Mesenchymal stem cell (in vitro differentiated cells and primary cell): ENCODE results near the gene C13orf46.
A peak's percentile ranks its signal among the peaks of the same experiment; 100 is the strongest.

Source experiments
- DNase-seq: peaks from one replicate; pipeline ENCODE4 v3.0.0-alpha.2; 2013
- H2AFZ ChIP-seq: one replicate; pipeline ENCODE4 v1.6.1; 2013; ENCODE audit warnings: low read depth, mild to moderate bottlenecking, control low read depth, inconsistent platforms, low read length, moderate library complexity
- H2AK5ac ChIP-seq: 2 replicates; pipeline ENCODE4 v1.6.1; 2013; ENCODE audit warnings: low read length, moderate library complexity, mild to moderate bottlenecking, inconsistent platforms; ENCODE audit not compliant: severe bottlenecking
- H2BK120ac ChIP-seq: one replicate; pipeline ENCODE4 v1.6.1; 2013; ENCODE audit warnings: low read depth, mild to moderate bottlenecking, inconsistent platforms, low read length, moderate library complexity
- H2BK12ac ChIP-seq, 2 experiments: one replicate each; pipeline ENCODE4 v1.6.1; 2013; ENCODE audit warnings: inconsistent platforms in 2 of 2, low read length in 2 of 2, mild to moderate bottlenecking in 2 of 2, moderate library complexity in 2 of 2, control low read depth in 1 of 2
- H2BK15ac ChIP-seq: one replicate; pipeline ENCODE4 v1.6.1; 2013; ENCODE audit warnings: mild to moderate bottlenecking, low read depth, inconsistent platforms; ENCODE audit not compliant: poor library complexity, severe bottlenecking
- H2BK5ac ChIP-seq: 2 replicates; pipeline ENCODE4 v1.6.1; 2013; ENCODE audit warnings: low read depth, mild to moderate bottlenecking, low read length, control low read depth, inconsistent platforms; ENCODE audit not compliant: poor library complexity, severe bottlenecking
- H3K14ac ChIP-seq, 2 experiments: one replicate each; pipeline ENCODE4 v1.6.1; 2013; ENCODE audit warnings: inconsistent platforms in 2 of 2, low read length in 2 of 2, control low read depth in 1 of 2, mild to moderate bottlenecking in 1 of 2, moderate library complexity in 1 of 2
- H3K18ac ChIP-seq, 2 experiments: one replicate each; pipeline ENCODE4 v1.6.1; 2013; ENCODE audit warnings: inconsistent platforms in 2 of 2, low read length in 2 of 2, control low read depth in 1 of 2, low read depth in 1 of 2, mild to moderate bottlenecking in 1 of 2
- H3K23ac ChIP-seq, 2 experiments: one replicate each; pipeline ENCODE4 v1.6.1; 2013; ENCODE audit warnings: inconsistent platforms in 2 of 2, low read length in 2 of 2, mild to moderate bottlenecking in 2 of 2, moderate library complexity in 2 of 2, control low read depth in 1 of 2
- H3K27ac ChIP-seq: 2 replicates; pipeline ENCODE4 v1.5.1; 2013; ENCODE audit warnings: mild to moderate bottlenecking, moderate library complexity, low read length, control low read depth, inconsistent platforms; ENCODE audit not compliant: poor library complexity, severe bottlenecking
- H3K27me3 ChIP-seq, 2 experiments: 2 replicates each; pipeline versions ENCODE4 v1.6.1 to v1.7.0; 2013; ENCODE audit warnings: low read length in 2 of 2, mild to moderate bottlenecking in 2 of 2, moderate library complexity in 2 of 2, control low read depth in 1 of 2, inconsistent platforms in 1 of 2; ENCODE audit not compliant: control insufficient read depth in 1 of 2, insufficient read depth in 1 of 2
- H3K36me3 ChIP-seq, 2 experiments: 2 replicates each; pipeline versions ENCODE4 v1.6.1 to v1.7.0; 2013; ENCODE audit warnings: low read length in 2 of 2, control low read depth in 1 of 2, inconsistent platforms in 1 of 2, low read depth in 1 of 2, mild to moderate bottlenecking in 1 of 2; ENCODE audit not compliant: insufficient read depth in 2 of 2, control insufficient read depth in 1 of 2
- H3K4ac ChIP-seq, 2 experiments: one replicate each; pipeline ENCODE4 v1.6.1; 2013; ENCODE audit warnings: inconsistent platforms in 2 of 2, low read length in 2 of 2, mild to moderate bottlenecking in 2 of 2, moderate library complexity in 2 of 2, control low read depth in 1 of 2, low read depth in 1 of 2
- H3K4me1 ChIP-seq: 2 replicates; pipeline ENCODE4 v1.6.1; 2013; ENCODE audit warnings: low read depth, low read length, control low read depth; ENCODE audit not compliant: control insufficient read depth, insufficient read depth
- H3K4me2 ChIP-seq: 2 replicates; pipeline ENCODE4 v1.6.1; 2013; ENCODE audit warnings: low read length, mild to moderate bottlenecking, inconsistent platforms; ENCODE audit not compliant: poor library complexity, severe bottlenecking
- H3K4me3 ChIP-seq, 2 experiments: 2 replicates each; pipeline versions ENCODE4 v1.5.1 to v1.7.0; 2013; ENCODE audit warnings: low read length in 2 of 2, mild to moderate bottlenecking in 2 of 2, control low read depth in 1 of 2, low read depth in 1 of 2; ENCODE audit not compliant: insufficient read depth in 1 of 2
- H3K79me1 ChIP-seq: replicated peaks from 2 replicates; pipeline ENCODE4 v1.6.1; 2013; ENCODE audit warnings: mild to moderate bottlenecking, control low read depth, low read length, inconsistent platforms; ENCODE audit not compliant: poor library complexity, severe bottlenecking
- H3K9ac ChIP-seq: 2 replicates; pipeline ENCODE4 v1.7.0; 2013; ENCODE audit warnings: mild to moderate bottlenecking, low read length, moderate library complexity
- H3K9me3 ChIP-seq: 2 replicates; pipeline ENCODE4 v1.7.0; 2013; ENCODE audit warnings: mild to moderate bottlenecking, low read length; ENCODE audit not compliant: control insufficient read depth
- H4K8ac ChIP-seq: one replicate; pipeline ENCODE4 v1.6.1; 2013; ENCODE audit warnings: inconsistent platforms, mild to moderate bottlenecking, low read length, moderate library complexity
- H4K91ac ChIP-seq: one replicate; pipeline ENCODE4 v1.6.1; 2013; ENCODE audit warnings: mild to moderate bottlenecking, low read length, inconsistent platforms
- WGBS: methylation state at CpG from one replicate; pipeline ENCODE4 v1.1.7; 2013; ENCODE audit warnings: mixed read lengths; 5-methylcytosine and 5-hydroxymethylcytosine counted together

Gene C13orf46

GRCh38 chr13:113974304-113975281 is 717 bp upstream of the C13orf46 start:
- Histone ChIP-seq H3K23ac (no peak overlapping the region), H3K36me3 (peaks cover 80 to 89% of the 10 kb centered on the region in 2 experiments), H3K27ac (no peak overlapping the region), H2BK5ac (no peak overlapping the region), H3K4ac (no peak overlapping the region), H3K14ac (no peak overlapping the region), H4K8ac (no peak overlapping the region), H3K9ac (no peak overlapping the region), H2BK120ac (no peak overlapping the region), H4K91ac (no peak overlapping the region), H3K9me3 (no peaks in the 10 kb centered on the region), H2BK12ac (no peak overlapping the region), H3K4me3 (no peak overlapping the region), H3K18ac (no peak overlapping the region), H3K4me1 (peaks cover 28% of the 10 kb centered on the region), H3K4me2 (no peak overlapping the region), H2AFZ (no peak overlapping the region), H2AK5ac (no peak overlapping the region), H3K27me3 (no peaks in the 10 kb centered on the region), H2BK15ac (no peak overlapping the region), H3K79me1 (peaks cover 45% of the 10 kb centered on the region)
- no peak for DNase-seq
- 95% methylated on average over 48 of the region's 56 CpGs for WGBS

GRCh38 chr13:113972451-113973217 is 1.2 kb downstream of the C13orf46 start:
- no peak overlapping the region for H3K23ac ChIP-seq
- H3K36me3 ChIP-seq: peaks cover 79 to 91% of the 10 kb centered on the region in 2 experiments
- H3K79me1 ChIP-seq: peaks cover 44% of the 10 kb centered on the region
- H3K4me2 ChIP-seq: no peak overlapping the region
- H2BK120ac ChIP-seq: no peak overlapping the region
- H3K27me3 ChIP-seq: no peaks in the 10 kb centered on the region
- peak overlapping the region in 1 of 2 experiments; percentile 5 for H3K4me3 ChIP-seq
- H3K4me1 ChIP-seq: peaks cover 24% of the 10 kb centered on the region
- no peak overlapping the region for H2BK15ac ChIP-seq
- H3K14ac ChIP-seq: no peak overlapping the region
- H2BK5ac ChIP-seq: no peak overlapping the region
- no peak overlapping the region for H3K27ac ChIP-seq
- H2AK5ac ChIP-seq: no peak overlapping the region
- no peak overlapping the region for H3K18ac ChIP-seq
- H4K91ac ChIP-seq: peak overlapping the region; percentile 11
- WGBS: 92% methylated on average over 33 of the region's 36 CpGs
- no peak overlapping the region for H4K8ac ChIP-seq
- no peaks in the 10 kb centered on the region for H3K9me3 ChIP-seq
- no peak for DNase-seq
- no peak overlapping the region for H3K4ac ChIP-seq
- no peak overlapping the region for H2BK12ac ChIP-seq
- no peak overlapping the region for H2AFZ ChIP-seq
- no peak overlapping the region for H3K9ac ChIP-seq

- H3K4me3 ChIP-seq: peak overlapping the region in 1 of 2 experiments; percentile 11
- H2BK15ac ChIP-seq: no peak overlapping the region
- no peak overlapping the region for H3K4me2 ChIP-seq
- no peak overlapping the region for H3K18ac ChIP-seq
- no peak overlapping the region for H2BK120ac ChIP-seq
- H2AFZ ChIP-seq: no peak overlapping the region
- peaks cover 15% of the 10 kb centered on the region for H3K4me1 ChIP-seq
- no peak overlapping the region for H3K23ac ChIP-seq
- H2AK5ac ChIP-seq: no peak overlapping the region
- peak overlapping the region; percentile 36 for H3K9ac ChIP-seq
- no peak overlapping the region for H3K14ac ChIP-seq
- H3K9me3 ChIP-seq: no peaks in the 10 kb centered on the region
- no peak overlapping the region for H3K27ac ChIP-seq
- H2BK12ac ChIP-seq: no peak overlapping the region
- no peak overlapping the region for H2BK5ac ChIP-seq
- H4K91ac ChIP-seq: no peak overlapping the region
- 96% methylated on average over 36 of the region's 36 CpGs for WGBS
- H3K36me3 ChIP-seq: peaks cover 82 to 93% of the 10 kb centered on the region in 2 experiments
- H3K4ac ChIP-seq: no peak overlapping the region
- H3K27me3 ChIP-seq: no peaks in the 10 kb centered on the region
- peak overlapping the region; percentile 7 for H4K8ac ChIP-seq
- H3K79me1 ChIP-seq: peaks cover 39% of the 10 kb centered on the region
- no peak for DNase-seq
Measured at GRCh38 chr13:113971471-113972231, 2.2 kb downstream of the C13orf46 start.
